Neural cell (in vitro differentiated cells): ENCODE data around the gene PML. TPM values are rescaled to one million over a fixed set of nuclear protein-coding genes. Genes with fewer than 3 reads are reported as not detected.
A peak's percentile ranks its signal among the peaks of the same experiment; 100 is the strongest.

ENCODE experiments used
- H2AFZ ChIP-seq: fragments of 200-600, 300-800 bp; sonication (generic), shearing (Covaris generic); 2 replicates; pipeline ENCODE4 v1.6.0; 2014; ENCODE audit warnings: low read depth, mild to moderate bottlenecking, antibody characterized with exemption, low read length, moderate library complexity
- H3F3A ChIP-seq: fragments of 200-600 bp; shearing (Covaris generic); 2 replicates; pipeline ENCODE4 v1.6.1; 2016; ENCODE audit warnings: mild to moderate bottlenecking, moderate library complexity, mixed read lengths, antibody characterized with exemption, low read length; ENCODE audit not compliant: insufficient read depth, poor library complexity, severe bottlenecking
- H3K27ac ChIP-seq: fragments of 200-600, 300-800 bp; sonication (generic), shearing (Covaris generic); 2 replicates; pipeline ENCODE4 v1.5.1; 2014; ENCODE audit warnings: mild to moderate bottlenecking, low read length, moderate library complexity
- H3K27me3 ChIP-seq: fragments of 300-800, 200-600 bp; sonication (generic), shearing (Covaris generic); 2 replicates; pipeline ENCODE4 v1.6.0; 2014; ENCODE audit warnings: mild to moderate bottlenecking, low read depth, low read length, moderate library complexity; ENCODE audit not compliant: insufficient read depth
- H3K36me3 ChIP-seq: fragments of 300-800, 200-600 bp; sonication (generic), shearing (Covaris generic); 2 replicates; pipeline ENCODE4 v1.5.1; 2014; ENCODE audit warnings: mild to moderate bottlenecking, antibody characterized with exemption, low read length, moderate library complexity; ENCODE audit not compliant: insufficient read depth
- H3K4me2 ChIP-seq: fragments of 300-800, 200-600 bp; sonication (generic), shearing (Covaris generic); 2 replicates; pipeline ENCODE4 v1.6.0; 2014; ENCODE audit warnings: mild to moderate bottlenecking, low read length
- H3K4me3 ChIP-seq: fragments of 300-800, 200-600 bp; sonication (generic), shearing (Covaris generic); 2 replicates; pipeline ENCODE4 v1.5.1; 2014; ENCODE audit warnings: mild to moderate bottlenecking, low read length, moderate library complexity
- H3K79me2 ChIP-seq: fragments of 200-600 bp; shearing (Covaris generic); replicated peaks from 2 replicates; pipeline ENCODE4 v1.6.0; 2014; ENCODE audit warnings: mild to moderate bottlenecking, low read length, moderate library complexity; ENCODE audit not compliant: insufficient read depth
- H3K9ac ChIP-seq: fragments of 300-800, 200-600 bp; sonication (generic), shearing (Covaris generic); 2 replicates; pipeline ENCODE4 v1.6.1; 2016; ENCODE audit warnings: mild to moderate bottlenecking, low read length, mixed read lengths
- H3K9me2 ChIP-seq: fragments of 200-600 bp; shearing (Covaris generic); 2 replicates; pipeline ENCODE4 v1.6.1; 2016; ENCODE audit warnings: mild to moderate bottlenecking, low read length, mixed read lengths; ENCODE audit not compliant: insufficient read depth
- H3K9me3 ChIP-seq: fragments of 200-600, 300-800 bp; sonication (generic), shearing (Covaris generic); 2 replicates; pipeline ENCODE4 v1.6.1; 2016; ENCODE audit warnings: mild to moderate bottlenecking, mixed run types, low read length, moderate library complexity, mixed read lengths
- H4K20me1 ChIP-seq: fragments of 200-600 bp; shearing (Covaris generic); 2 replicates; pipeline ENCODE4 v1.6.1; 2016; ENCODE audit warnings: mild to moderate bottlenecking, mixed run types; ENCODE audit not compliant: insufficient read depth
- CTCF ChIP-seq: fragments of 450-650 bp; IDR thresholded peaks from 2 replicates; pipeline ENCODE4 v1.5.1; 2014; ENCODE audit warnings: antibody characterized with exemption, mild to moderate bottlenecking, moderate library complexity; ENCODE audit not compliant: poor library complexity, severe bottlenecking
- EP300 ChIP-seq: fragments of 450-650 bp; conservative IDR thresholded peaks from 2 replicates; pipeline ENCODE4 v1.6.1; 2014; ENCODE audit warnings: antibody characterized with exemption, mild to moderate bottlenecking, moderate library complexity; ENCODE audit not compliant: poor library complexity, severe bottlenecking
- EZH2 ChIP-seq: fragments of 200-600, 300-800 bp; shearing (Covaris generic), sonication (generic); IDR thresholded peaks from 2 replicates; pipeline ENCODE4 v1.6.1; 2014; ENCODE audit warnings: antibody characterized with exemption, low read length, borderline replicate concordance, mild to moderate bottlenecking; ENCODE audit not compliant: insufficient read depth, poor library complexity, severe bottlenecking
- MXI1 ChIP-seq: fragments of 450-650 bp; conservative IDR thresholded peaks from 2 replicates; pipeline ENCODE4 v1.6.1; 2014; ENCODE audit warnings: antibody characterized with exemption, mild to moderate bottlenecking; ENCODE audit not compliant: poor library complexity, severe bottlenecking
- POLR2AphosphoS5 ChIP-seq: IDR thresholded peaks from 2 replicates; pipeline ENCODE4 v1.6.1; 2012
- RAD21 ChIP-seq: fragments of 450-650 bp; conservative IDR thresholded peaks from 2 replicates; pipeline ENCODE4 v1.6.1; 2014; ENCODE audit warnings: antibody characterized with exemption, mild to moderate bottlenecking, moderate library complexity
- REST ChIP-seq: IDR thresholded peaks from 2 replicates; pipeline ENCODE4 v1.6.1; 2012; ENCODE audit warnings: borderline replicate concordance
- SMC3 ChIP-seq: fragments of 450-650 bp; conservative IDR thresholded peaks from 2 replicates; pipeline ENCODE4 v1.6.1; 2014; ENCODE audit warnings: antibody characterized with exemption, mild to moderate bottlenecking, moderate library complexity; ENCODE audit not compliant: poor library complexity
- TAF1 ChIP-seq: IDR thresholded peaks from 2 replicates; pipeline ENCODE4 v1.6.1; 2012; ENCODE audit warnings: low read depth
- polyA plus RNA-seq: library from polyadenylated mRNA; depleted of rRNA; stranded (reverse); fragments of >200 nt; gene quantifications from 2 replicates; pipeline ENCODE4 v1.2.3, GENCODE V29; 2014

PML gene
- polyA plus RNA-seq, 1 donor from 2014 or later, result 4.7 TPM

- no peak overlapping the region for H3K4me2 ChIP-seq
- H2AFZ ChIP-seq, result no peak overlapping the region
- H3K36me3 ChIP-seq, result no peaks in the 10 kb centered on the region
- H4K20me1 ChIP-seq, result no peaks in the 10 kb centered on the region
- no peaks in the 10 kb centered on the region for H3K27me3 ChIP-seq
- H3K9me3 ChIP-seq, result no peaks in the 10 kb centered on the region
- no peak overlapping the region for H3K9ac ChIP-seq
- TF ChIP-seq EZH2 (no peak), POLR2AphosphoS5 (no peak), MXI1 (no peak), TAF1 (no peak), REST (no peak), EP300 (no peak), CTCF (no peak), RAD21 (no peak), SMC3 (no peak)
- H3F3A ChIP-seq, result no peaks in the 10 kb centered on the region
- H3K4me3 ChIP-seq, result no peak overlapping the region
- no peaks in the 10 kb centered on the region for H3K79me2 ChIP-seq
- no peak overlapping the region for H3K27ac ChIP-seq
- no peaks in the 10 kb centered on the region for H3K9me2 ChIP-seq
These were observed 59.0 kb downstream of the PML start for GRCh38 chr15:74053517-74053916.

- no peak overlapping the region for H3K4me2 ChIP-seq
- TF ChIP-seq CTCF (peak; percentile 64), RAD21 (peak; percentile 72), POLR2AphosphoS5 (no peak), SMC3 (peak; percentile 74)
These were observed 59.5 kb downstream of the PML start for GRCh38 chr15:74053941-74054529.

More at GRCh38 chr15:74053941-74054529, 59.5 kb downstream of the PML start:
- H3F3A ChIP-seq, result no peaks in the 10 kb centered on the region
- H3K27ac ChIP-seq, result no peak overlapping the region
- no peaks in the 10 kb centered on the region for H3K27me3 ChIP-seq
- H3K4me3 ChIP-seq, result no peak overlapping the region
- H3K79me2 ChIP-seq, result no peaks in the 10 kb centered on the region
- no peaks in the 10 kb centered on the region for H3K9me3 ChIP-seq
- H3K9ac ChIP-seq, result no peak overlapping the region
- H4K20me1 ChIP-seq, result no peaks in the 10 kb centered on the region
- no peak overlapping the region for H2AFZ ChIP-seq
- no peaks in the 10 kb centered on the region for H3K36me3 ChIP-seq
- no peaks in the 10 kb centered on the region for H3K9me2 ChIP-seq
